Measurements from ENCODE around the gene NRXN3.
A peak's percentile ranks its signal among the peaks of the same experiment; 100 is the strongest.

Gene NRXN3

DNA sequence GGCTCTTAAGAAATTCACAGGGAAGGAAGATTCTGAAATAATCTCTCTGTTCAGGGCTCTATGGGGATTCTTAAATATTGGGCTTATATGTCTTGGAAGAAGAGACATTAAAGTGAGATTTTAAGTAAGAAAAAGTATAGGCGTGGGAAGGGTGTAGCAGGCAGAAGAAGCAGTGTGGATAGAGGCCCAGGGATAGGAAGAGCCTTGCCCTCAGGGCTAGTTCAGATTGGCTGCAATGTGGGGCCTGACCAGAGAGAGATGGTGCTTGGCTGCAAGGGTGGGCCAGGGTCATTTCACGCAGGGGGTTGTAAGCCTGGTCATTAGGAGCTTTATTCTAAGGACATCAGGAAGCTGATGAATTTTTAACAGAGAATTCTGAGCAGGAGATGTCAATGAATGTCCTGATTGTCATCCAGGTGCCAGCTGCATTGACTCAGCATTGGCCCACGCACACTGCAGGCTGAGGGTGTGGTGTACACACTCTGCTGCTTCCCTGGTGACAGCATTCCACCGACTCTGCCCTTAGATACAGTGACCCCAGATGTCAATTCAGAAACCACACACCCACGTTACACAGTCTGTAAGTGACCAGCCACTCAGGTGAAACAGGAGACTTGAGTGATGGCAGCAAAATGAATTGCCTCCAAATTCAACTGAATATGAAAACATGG lies 582.5 kb downstream of the NRXN3 start:
- no peak for DNase-seq

GRCh38 chr14:78754059-78754458 lies 583.9 kb downstream of the NRXN3 start:
- no peak for DNase-seq

DNA sequence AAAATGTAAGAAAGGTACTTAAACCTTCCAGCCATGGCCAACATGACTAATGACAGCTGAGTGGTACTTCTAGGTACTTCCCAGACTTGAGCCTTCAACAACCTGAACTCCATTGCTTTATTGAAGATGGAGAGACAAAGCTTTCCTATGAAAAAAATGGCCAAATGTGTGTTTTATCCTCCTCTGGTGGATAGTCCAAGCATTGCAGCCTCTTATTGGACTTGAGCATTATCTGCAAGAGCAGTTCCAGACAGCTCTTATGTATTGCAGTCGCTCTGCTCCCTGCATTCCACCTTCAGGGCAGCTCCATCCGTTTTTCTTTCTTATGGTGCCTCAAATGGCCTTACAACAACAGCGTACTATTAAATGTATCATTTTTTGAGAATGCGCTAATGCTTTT lies 588.2 kb downstream of the NRXN3 start:
- peak; percentile 42 for DNase-seq

GRCh38 chr14:78762331-78762730 lies 592.2 kb downstream of the NRXN3 start:
- no peak for DNase-seq

GRCh38 chr14:78763746-78764145 lies 593.6 kb downstream of the NRXN3 start:
- no peak for DNase-seq

GRCh38 chr14:78764240-78764639 lies 594.1 kb downstream of the NRXN3 start:
- no peak for DNase-seq

GRCh38 chr14:78764645-78765044 lies 594.5 kb downstream of the NRXN3 start:
- DNase-seq, result no peak

DNA sequence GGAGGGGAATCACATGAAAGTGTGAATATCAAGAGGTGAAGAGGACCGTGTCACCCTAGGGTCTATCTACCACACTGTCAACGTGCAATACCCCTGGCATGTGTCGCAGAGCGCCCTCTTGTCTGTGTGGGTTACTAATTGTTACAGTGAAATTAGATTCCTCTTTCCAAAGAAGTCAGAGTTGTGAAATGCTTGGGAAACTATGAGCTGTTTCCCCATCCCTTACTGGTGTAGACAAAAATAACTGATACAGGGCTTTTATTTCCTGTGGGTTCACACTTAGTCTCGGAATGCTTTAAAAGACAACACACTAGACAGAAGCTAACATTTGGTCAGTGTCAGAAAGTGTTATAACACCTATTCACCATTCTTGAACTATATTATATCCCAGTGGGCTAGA lies 597.3 kb downstream of the NRXN3 start:
- DNase-seq, result no peak

GRCh38 chr14:78782551-78782950 lies 612.4 kb downstream of the NRXN3 start:
- DNase-seq, result no peak

GRCh38 chr14:78785265-78785664 lies 615.1 kb downstream of the NRXN3 start:
- no peak for DNase-seq

DNA sequence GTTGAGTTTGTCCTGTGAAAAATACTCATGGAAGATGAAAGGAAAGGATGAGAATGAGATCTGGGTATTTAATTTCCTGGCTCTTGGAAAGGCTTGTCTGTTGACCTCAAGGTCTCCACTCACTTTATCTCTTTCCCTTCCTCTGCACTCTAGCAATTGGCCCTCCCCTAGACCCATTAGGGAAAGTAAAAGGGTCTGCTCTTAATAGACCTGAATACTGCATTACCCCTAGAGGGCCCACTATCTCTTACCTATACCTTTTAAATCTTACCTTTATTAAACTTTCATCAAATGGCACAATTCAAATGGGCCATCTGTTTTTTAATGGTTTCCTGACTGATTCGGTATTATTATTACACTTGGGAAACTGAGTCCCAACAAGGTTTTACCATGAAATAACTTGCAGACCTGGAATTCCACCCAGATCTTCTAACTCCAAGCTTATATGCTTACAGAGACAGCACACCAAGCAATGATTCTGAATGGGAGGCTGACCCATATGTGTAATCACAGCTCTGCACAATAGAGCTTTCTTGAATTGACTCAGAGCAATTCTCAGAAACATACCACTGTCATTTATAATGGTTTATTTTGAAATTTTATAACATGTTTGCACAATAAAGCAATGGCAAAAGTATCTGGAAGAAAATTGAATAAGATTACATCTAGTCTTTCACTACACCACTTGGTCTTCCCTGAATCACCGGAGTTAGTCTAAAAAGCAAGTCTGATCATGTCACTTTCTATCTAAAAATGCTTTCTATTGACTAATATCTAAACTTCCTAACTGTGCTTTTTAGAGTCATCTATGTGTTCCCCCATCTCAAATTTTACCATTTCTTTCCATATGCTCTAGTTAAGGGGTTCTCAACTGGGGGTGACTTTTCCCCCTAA lies 618.5 kb downstream of the NRXN3 start:
- DNase-seq, result no peak

GRCh38 chr14:78790271-78790670 lies 620.1 kb downstream of the NRXN3 start:
- no peak for DNase-seq

DNA sequence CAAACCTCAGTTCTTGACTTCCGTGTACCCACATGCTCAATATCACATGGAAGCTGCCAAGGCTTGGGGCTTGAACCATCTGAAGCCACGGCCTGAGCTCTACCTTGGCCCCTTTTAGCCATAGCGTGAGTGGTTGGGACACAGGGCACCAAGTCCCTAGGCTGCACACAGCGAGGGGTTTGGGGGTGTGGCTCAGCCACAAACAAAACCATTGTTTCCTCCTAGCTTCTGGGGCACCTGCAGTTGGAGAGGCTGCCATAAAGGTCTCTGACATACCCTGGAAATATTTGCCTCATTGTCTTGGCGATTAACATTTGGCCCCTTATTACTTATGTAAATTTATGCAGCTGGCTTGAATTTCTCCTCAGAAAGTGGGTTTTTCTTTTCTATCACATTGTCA lies 628.6 kb downstream of the NRXN3 start:
- DNase-seq, result no peak

DNA sequence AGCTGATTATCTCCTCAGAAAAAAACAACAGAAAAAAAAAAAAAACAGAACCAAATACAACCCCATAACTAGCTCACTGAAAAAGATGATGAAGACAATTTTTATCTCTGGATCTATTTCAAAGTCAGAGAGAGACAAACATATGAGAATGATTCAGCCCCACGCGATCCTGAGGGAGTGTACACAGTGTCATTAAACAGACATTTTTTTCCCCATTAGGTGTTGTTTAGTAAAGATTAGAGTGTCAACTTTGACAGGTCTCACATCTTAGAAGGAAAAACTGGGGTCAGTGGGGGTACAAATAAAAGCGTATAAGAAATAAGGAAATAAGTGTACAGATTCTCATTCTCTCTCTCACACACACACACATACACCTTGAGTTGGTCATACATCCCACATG lies 635.4 kb downstream of the NRXN3 start:
- no peak for DNase-seq

GRCh38 chr14:78823035-78823434 lies 652.9 kb downstream of the NRXN3 start:
- no peak for DNase-seq

- no peak for DNase-seq
Observed at GRCh38 chr14:78823516-78823915, 653.3 kb downstream of the NRXN3 start.

DNA sequence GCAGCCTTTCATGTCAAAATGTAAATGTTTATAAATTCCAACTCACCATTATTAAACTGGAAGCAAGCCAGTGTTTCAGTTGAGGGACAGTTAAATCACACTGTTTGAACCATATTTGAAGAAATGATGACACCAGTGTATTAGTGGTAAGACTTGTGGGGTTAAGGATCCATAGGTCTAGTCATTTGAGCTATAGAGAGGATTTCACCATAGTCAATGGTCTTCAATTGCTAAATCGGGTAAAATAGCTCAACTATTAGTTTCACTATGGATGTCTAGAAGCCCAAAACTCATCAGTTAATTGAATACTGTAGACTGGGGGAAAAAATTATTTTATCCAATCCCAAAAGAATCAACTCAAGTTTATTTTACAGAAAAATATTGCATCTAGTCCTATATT lies 659.1 kb downstream of the NRXN3 start:
- no peak for DNase-seq

DNA sequence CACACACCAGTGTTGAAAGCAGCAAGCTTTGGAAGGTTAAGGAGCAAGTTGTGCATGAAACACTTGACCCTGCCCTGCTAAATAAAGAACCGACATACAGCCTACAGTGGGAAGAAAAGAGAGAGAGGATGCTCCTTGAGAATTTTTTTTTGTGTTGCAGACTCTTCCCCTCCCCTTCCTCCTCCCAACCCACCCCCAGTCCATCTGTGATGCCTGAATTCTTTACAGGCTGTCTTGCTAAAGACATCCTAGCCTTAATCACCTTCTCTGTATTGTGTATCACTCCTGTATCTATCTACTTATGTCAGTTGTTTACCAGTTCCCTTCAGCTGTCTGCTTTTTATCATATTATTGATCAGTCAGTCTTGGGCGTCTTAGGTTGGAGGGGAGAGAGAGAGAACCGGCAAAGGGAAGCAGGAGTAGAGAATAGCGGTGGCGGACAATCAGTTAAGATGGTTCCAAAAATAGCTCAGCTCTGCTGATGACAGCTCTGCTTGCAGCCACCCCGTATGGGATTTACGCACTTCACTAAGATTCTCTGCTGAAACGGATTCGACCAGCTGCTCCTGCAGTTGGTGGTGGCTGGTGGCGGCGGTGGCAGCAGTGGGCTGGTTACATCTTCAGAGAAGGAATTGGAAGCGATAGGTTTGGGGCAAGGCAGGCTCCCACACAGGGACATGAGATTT lies 664.7 kb downstream of the NRXN3 start:
- DNase-seq, result no peak

DNA sequence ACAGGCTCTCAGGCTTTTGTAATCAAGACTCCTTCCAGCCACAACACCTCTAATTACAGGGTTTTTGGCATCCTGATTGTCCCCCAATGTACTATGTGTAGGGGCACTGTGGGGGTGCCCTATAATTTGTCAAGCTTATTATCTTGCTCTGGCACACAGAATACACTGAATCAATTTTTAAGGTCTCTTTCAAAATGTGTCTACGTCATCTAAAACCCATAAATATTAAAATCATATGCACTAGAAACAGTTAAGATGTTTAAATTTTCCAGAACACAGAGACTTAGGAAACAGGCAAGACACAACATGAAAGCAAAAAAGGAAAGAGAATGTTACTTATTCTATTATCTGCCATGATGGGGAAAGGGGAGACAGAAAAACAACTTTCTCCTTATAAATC lies 665.7 kb downstream of the NRXN3 start:
- no peak for DNase-seq

GRCh38 chr14:78836777-78837176 lies 666.6 kb downstream of the NRXN3 start:
- DNase-seq, result peak; percentile 63

DNA sequence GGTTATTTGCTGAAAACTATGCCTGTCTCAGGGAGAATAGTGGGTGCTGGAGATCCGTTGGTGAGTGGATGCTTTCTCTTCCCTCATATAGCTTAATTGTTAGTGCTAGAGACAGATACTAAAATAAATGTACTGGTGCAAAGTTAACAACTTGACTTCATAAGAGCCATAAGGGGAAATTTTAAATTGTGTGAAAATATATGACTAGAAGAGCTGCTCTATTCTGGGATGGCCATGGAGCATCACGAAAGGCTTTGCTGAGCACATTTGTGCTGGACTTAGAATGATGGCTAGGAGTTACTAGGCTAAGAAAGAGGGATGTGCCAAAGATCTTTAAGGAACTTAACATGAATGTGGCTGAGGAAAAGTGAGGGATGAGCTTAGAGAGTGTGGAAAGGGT lies 668.8 kb downstream of the NRXN3 start:
- DNase-seq, result no peak

DNA sequence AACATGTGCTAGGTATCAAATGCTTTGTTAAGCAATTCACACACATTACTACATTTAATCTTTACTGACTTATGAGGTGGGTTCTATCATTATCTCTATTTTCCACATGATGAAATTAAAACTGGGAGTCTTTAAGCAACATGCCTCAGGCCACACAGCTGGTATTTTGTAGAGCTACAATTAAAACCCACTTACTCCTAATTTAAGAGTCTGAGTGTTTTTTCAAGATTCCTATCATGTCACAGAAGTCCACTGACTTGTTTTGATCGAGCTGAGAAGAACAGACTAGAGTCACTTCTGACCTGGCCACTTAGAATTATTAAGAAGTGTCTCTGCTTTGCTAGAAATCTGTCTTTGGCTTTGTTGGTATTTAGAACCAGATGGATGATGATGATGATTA lies 670.7 kb downstream of the NRXN3 start:
- no peak for DNase-seq

DNA sequence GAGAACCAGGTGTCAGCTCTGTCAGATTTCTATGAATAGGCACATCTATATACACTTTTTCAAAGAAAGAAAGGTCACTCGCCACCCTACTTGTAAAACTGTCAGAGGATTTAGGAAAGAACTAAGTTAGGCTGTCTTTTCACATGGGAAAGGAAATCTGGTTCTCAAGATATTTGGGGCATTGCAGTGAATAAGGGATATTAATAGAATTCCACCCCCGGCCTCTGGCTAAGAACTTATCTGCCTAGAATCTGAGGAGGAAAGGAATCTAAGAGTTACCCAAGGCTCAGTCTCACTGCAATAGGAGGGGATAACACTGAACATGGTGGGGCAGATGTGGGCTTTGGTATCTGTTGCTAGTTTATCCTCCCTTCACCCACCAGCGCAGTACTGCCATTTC lies 677.6 kb downstream of the NRXN3 start:
- DNase-seq, result no peak

Measured in NCI-H1105 (cell line).